ENCODE results near the gene FBRS. TPM values are rescaled to one million over a fixed set of nuclear protein-coding genes. Genes with fewer than 3 reads are reported as not detected.

The FBRS gene
- total RNA-seq, 2 experiments from 2014 or later = 91.8 to 95.6 TPM

- Mint-ChIP-seq H3K9me3 (no peaks in the 10 kb centered on the region), H3K4me3 (no peak overlapping the region), H3K36me3 (peaks cover 2% of the 10 kb centered on the region), H3K27me3 (no peaks in the 10 kb centered on the region), H3K27ac (no peak overlapping the region), H3K4me1 (ENCODE audit: low read depth) (peaks cover 12% of the 10 kb centered on the region)
- CTCF ChIA-PET = interaction anchor here (0.7 to 1.1 kb wide), 2 partner anchors 32 to 49 kb away, joined by 3 read pairs; no protein-coding TSS in a partner anchor
- DNase-seq = no peak
- intact Hi-C loops (cut with micrococcal nuclease) = no loop called here
- POLR2A ChIA-PET = no interaction called here
Observed at GRCh38 chr16:30647274-30647571, 11.0 kb upstream of the FBRS start.

DNA sequence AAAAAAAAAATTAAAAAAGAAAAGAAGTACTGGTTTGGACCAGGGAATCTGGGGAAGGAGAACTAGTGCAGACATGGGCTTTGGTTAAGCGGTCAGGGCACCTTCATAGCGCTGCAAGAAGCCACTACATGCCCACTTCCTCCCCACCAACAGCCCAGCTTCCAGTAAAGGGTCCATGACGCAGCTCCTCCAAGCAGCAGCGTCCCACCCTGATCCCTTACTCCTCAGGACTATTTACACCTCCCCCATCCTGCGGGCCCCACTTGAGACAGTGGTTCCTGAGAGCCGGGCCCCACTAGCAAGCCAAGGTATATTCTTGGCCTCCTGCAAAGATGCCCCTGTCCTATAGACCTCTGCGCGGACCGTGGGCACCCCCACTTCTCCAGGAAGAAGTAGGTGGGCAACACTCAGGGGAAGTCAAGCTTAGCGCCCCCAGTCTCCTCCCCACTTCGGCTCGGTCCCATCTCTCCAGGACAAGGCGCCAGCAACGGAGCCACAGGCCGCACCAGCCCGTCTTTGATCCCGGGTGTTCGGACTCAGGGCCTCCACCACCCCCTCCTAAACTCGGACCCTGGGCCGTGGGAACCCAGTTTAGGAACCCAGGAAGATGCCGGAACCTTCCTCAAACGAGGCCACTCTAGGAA, 8.4 kb upstream of the FBRS start:
- Mint-ChIP-seq H3K4me3 (peak overlapping the region; percentile 92), H3K4me1 (ENCODE audit: low read depth) (peaks cover 21% of the 10 kb centered on the region), H3K36me3 (peaks cover 17% of the 10 kb centered on the region), H3K9me3 (no peaks in the 10 kb centered on the region), H3K27me3 (no peaks in the 10 kb centered on the region), H3K27ac (peak overlapping the region; percentile 96)
- ChIA-PET POLR2A (interaction anchor here (0.8 to 2.5 kb wide), 11 partner anchors 10 to 279 kb away, joined by 3 to 17 read pairs (median 5); partner anchors contain the start of genes ZNF688, ZNF747, ZNF764 and ZNF771), CTCF (interaction anchor here (0.8 to 3.0 kb wide), 19 partner anchors 9 to 558 kb away, joined by 3 to 29 read pairs (median 6); partner anchors contain the start of genes DCTPP1, FBRS, TBX6 and ZNF689)
- peak; percentile 42 for DNase-seq
- intact Hi-C loops (cut with micrococcal nuclease) = loop anchor here (1.0 to 10.0 kb wide), 11 partner anchors 8 to 845 kb away; partner anchors contain the start of genes ALDOA, FBRS, FBXL19 and SRCAP

- Mint-ChIP-seq H3K36me3 (peaks cover 23% of the 10 kb centered on the region), H3K4me1 (ENCODE audit: low read depth) (peaks cover 21% of the 10 kb centered on the region), H3K27me3 (no peaks in the 10 kb centered on the region), H3K4me3 (peak within 1 kb of the TSS; percentile 92), H3K9me3 (no peaks in the 10 kb centered on the region), H3K27ac (peak within 1 kb of the TSS; percentile 96)
- POLR2A ChIA-PET = interaction anchor here (0.8 to 2.5 kb wide), 13 partner anchors 9 to 280 kb away, joined by 3 to 17 read pairs (median 5); partner anchors contain the start of genes ZNF688, ZNF689, ZNF747 and ZNF764
- DNase-seq = peak; percentile 100
- intact Hi-C loops (cut with micrococcal nuclease) = loop anchor here (1.0 to 10.0 kb wide), 11 partner anchors 8 to 846 kb away; partner anchors contain the start of genes ALDOA, FBRS, FBXL19 and SRCAP
- CTCF ChIA-PET = interaction anchor here (0.5 to 3.0 kb wide), 23 partner anchors 8 to 559 kb away, joined by 3 to 29 read pairs (median 5); partner anchors contain the start of genes DCTPP1, FBRS, TBX6 and ZNF689
Observed at GRCh38 chr16:30650369-30651123, 7.7 kb upstream of the FBRS start, which contains the start of gene PRR14. TSS of gene PRR14 (plus strand) at chr16:30650960. CDS start at chr16:30651646, 686 bp downstream.

- H3K36me3 Mint-ChIP-seq = peaks cover 28% of the 10 kb centered on the region
- intact Hi-C loops (cut with micrococcal nuclease) = loop anchor here (2.0 to 10.0 kb wide), 6 partner anchors 47 to 847 kb away; partner anchors contain the start of genes ALDOA, FBXL19, SRCAP and ZNF768
- peaks cover 23% of the 10 kb centered on the region for H3K4me1 Mint-ChIP-seq (ENCODE audit: low read depth)
- peak overlapping the region; percentile 92 for H3K4me3 Mint-ChIP-seq
- H3K9me3 Mint-ChIP-seq = no peaks in the 10 kb centered on the region
- POLR2A ChIA-PET = interaction anchor here (1.0 to 2.5 kb wide), 9 partner anchors 8 to 280 kb away, joined by 3 to 17 read pairs (median 5); partner anchors contain the start of genes ZNF688, ZNF689 and ZNF747
- peak; percentile 89 for DNase-seq
- CTCF ChIA-PET = interaction anchor here (0.6 to 3.0 kb wide), 20 partner anchors 8 to 560 kb away, joined by 3 to 29 read pairs (median 6); partner anchors contain the start of genes DCTPP1, FBRS, TBX6 and ZNF689
- no peaks in the 10 kb centered on the region for H3K27me3 Mint-ChIP-seq
- peak overlapping the region; percentile 96 for H3K27ac Mint-ChIP-seq
Observed at GRCh38 chr16:30651124-30652004, 6.9 kb upstream of the FBRS start.

DNA sequence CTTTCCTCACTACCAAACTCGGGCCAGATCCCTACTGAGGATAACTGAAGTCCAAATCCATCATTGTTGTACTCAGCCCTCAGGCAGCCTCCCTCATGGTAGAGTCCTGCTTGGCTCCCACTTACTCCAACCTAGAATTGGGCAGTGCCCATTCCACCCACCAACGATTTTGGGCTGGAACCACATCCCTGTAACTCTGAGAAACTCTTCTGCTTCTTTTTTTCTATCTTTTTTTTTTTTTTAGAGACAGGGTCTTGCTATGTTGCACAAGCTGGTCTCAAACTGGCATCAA, 6.3 kb upstream of the FBRS start:
- ChIA-PET CTCF (interaction anchor here (3.0 kb wide), 1 partner anchor 42 kb away, joined by 23 read pairs; no protein-coding TSS in a partner anchor), POLR2A (no interaction called here)
- Mint-ChIP-seq H3K4me1 (ENCODE audit: low read depth) (peaks cover 28% of the 10 kb centered on the region), H3K36me3 (peaks cover 30% of the 10 kb centered on the region), H3K27ac (peak overlapping the region; percentile 88), H3K9me3 (no peaks in the 10 kb centered on the region), H3K27me3 (no peaks in the 10 kb centered on the region), H3K4me3 (peak overlapping the region; percentile 88)
- intact Hi-C loops (cut with micrococcal nuclease) = loop anchor here (10.0 kb wide), 2 partner anchors 223 to 587 kb away; partner anchors contain the start of gene ALDOA
- DNase-seq = no peak

- peak overlapping the region; percentile 88 for H3K4me3 Mint-ChIP-seq
- H3K9me3 Mint-ChIP-seq = no peaks in the 10 kb centered on the region
- peaks cover 36% of the 10 kb centered on the region for H3K4me1 Mint-ChIP-seq (ENCODE audit: low read depth)
- no peak for DNase-seq
- ChIA-PET CTCF (interaction anchor here (3.0 kb wide), 1 partner anchor 41 kb away, joined by 23 read pairs; no protein-coding TSS in a partner anchor), POLR2A (no interaction called here)
- no peaks in the 10 kb centered on the region for H3K27me3 Mint-ChIP-seq
- peaks cover 30% of the 10 kb centered on the region for H3K36me3 Mint-ChIP-seq
- H3K27ac Mint-ChIP-seq = peak overlapping the region; percentile 88
- intact Hi-C loops (cut with micrococcal nuclease) = loop anchor here (10.0 kb wide), 2 partner anchors 222 to 588 kb away; partner anchors contain the start of gene ALDOA
Observed at GRCh38 chr16:30652718-30653117, 5.5 kb upstream of the FBRS start.

DNA sequence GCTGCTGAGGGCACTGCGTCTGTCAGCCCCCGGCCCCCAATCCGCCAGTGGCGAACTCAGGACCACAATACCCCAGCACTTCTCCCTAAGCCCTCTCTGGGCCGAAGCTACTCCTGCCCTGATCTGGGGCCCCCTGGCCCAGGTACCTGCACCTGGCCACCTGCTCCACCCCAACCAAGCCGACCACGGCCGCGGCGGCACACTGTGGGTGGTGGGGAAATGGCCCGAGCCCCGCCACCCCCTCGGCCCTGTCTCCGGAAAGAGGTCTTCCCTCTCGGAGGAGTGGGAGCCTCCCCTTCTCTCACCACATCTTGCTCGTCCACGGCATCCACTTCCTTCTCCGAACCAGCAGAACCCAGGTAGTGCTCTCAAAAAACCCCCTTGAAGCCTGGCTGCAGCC, 3.4 kb upstream of the FBRS start:
- peaks cover 30% of the 10 kb centered on the region for H3K36me3 Mint-ChIP-seq
- DNase-seq = no peak
- H3K27ac Mint-ChIP-seq = no peak overlapping the region
- intact Hi-C loops (cut with micrococcal nuclease) = loop anchor here (5.0 to 10.0 kb wide), 5 partner anchors 92 to 802 kb away; partner anchors contain the start of genes ALDOA, ARMC5, CFAP119 and PHKG2
- ChIA-PET POLR2A (no interaction called here), CTCF (no interaction called here)
- peaks cover 34% of the 10 kb centered on the region for H3K4me1 Mint-ChIP-seq (ENCODE audit: low read depth)
- H3K27me3 Mint-ChIP-seq = no peaks in the 10 kb centered on the region
- no peaks in the 10 kb centered on the region for H3K9me3 Mint-ChIP-seq
- no peak overlapping the region for H3K4me3 Mint-ChIP-seq

- CTCF ChIA-PET = interaction anchor here (2.5 kb wide), 1 partner anchor 38 kb away, joined by 13 read pairs; no protein-coding TSS in a partner anchor
Observed at GRCh38 chr16:30655815-30656347, 2.4 kb upstream of the FBRS start.

DNA sequence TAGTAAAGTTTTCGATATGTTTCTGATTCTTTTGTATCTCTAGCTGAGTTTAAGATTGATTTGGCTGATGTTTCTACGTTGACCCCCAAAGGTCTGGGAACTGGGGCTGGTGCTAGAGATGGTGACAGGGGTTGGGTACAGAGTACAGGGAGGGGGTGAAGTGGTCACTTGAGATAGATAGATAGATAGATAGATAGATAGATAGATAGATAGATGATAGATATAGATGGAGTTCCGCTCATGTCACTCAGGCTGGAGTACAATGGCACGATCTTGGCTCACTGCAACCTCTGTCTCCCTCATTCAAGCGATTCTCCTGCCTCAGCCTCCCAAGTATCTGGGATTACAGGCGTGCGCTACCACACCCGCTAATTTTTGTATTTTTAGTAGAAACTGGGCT, 1.8 kb upstream of the FBRS start:
- POLR2A ChIA-PET = no interaction called here
- H3K4me3 Mint-ChIP-seq = no peak overlapping the region
- intact Hi-C loops (cut with micrococcal nuclease) = loop anchor here (5.0 to 10.0 kb wide), 5 partner anchors 91 to 801 kb away; partner anchors contain the start of genes ALDOA, ARMC5, CFAP119 and PHKG2
- peaks cover 40% of the 10 kb centered on the region for H3K36me3 Mint-ChIP-seq
- no peak for DNase-seq
- H3K9me3 Mint-ChIP-seq = no peaks in the 10 kb centered on the region
- peak overlapping the region; percentile 14 for H3K27ac Mint-ChIP-seq
- CTCF ChIA-PET = interaction anchor here (1.2 to 2.5 kb wide), 2 partner anchors 28 to 37 kb away, joined by 8 to 13 read pairs; no protein-coding TSS in a partner anchor
- peaks cover 36% of the 10 kb centered on the region for H3K4me1 Mint-ChIP-seq (ENCODE audit: low read depth)
- no peaks in the 10 kb centered on the region for H3K27me3 Mint-ChIP-seq

More at GRCh38 chr16:30655815-30656347, 2.4 kb upstream of the FBRS start:
- H3K36me3 Mint-ChIP-seq = peaks cover 36% of the 10 kb centered on the region
- intact Hi-C loops (cut with micrococcal nuclease) = loop anchor here (5.0 to 10.0 kb wide), 5 partner anchors 91 to 801 kb away; partner anchors contain the start of genes ALDOA, ARMC5, CFAP119 and PHKG2
- H3K4me1 Mint-ChIP-seq (ENCODE audit: low read depth) = peaks cover 33% of the 10 kb centered on the region
- no peak overlapping the region for H3K4me3 Mint-ChIP-seq
- H3K27ac Mint-ChIP-seq = no peak overlapping the region
- no peaks in the 10 kb centered on the region for H3K27me3 Mint-ChIP-seq
- no peaks in the 10 kb centered on the region for H3K9me3 Mint-ChIP-seq
- POLR2A ChIA-PET = no interaction called here
- no peak for DNase-seq

- H3K27me3 Mint-ChIP-seq = no peaks in the 10 kb centered on the region
- peaks cover 40% of the 10 kb centered on the region for H3K4me1 Mint-ChIP-seq (ENCODE audit: low read depth)
- CTCF ChIA-PET = interaction anchor here (0.7 to 2.5 kb wide), 4 partner anchors 28 to 127 kb away, joined by 4 to 13 read pairs (median 6); no protein-coding TSS in a partner anchor
- H3K36me3 Mint-ChIP-seq = peaks cover 47% of the 10 kb centered on the region
- no peaks in the 10 kb centered on the region for H3K9me3 Mint-ChIP-seq
- H3K4me3 Mint-ChIP-seq = peak overlapping the region; percentile 73
- DNase-seq = no peak
- peak overlapping the region; percentile 82 for H3K27ac Mint-ChIP-seq
- POLR2A ChIA-PET = no interaction called here
- intact Hi-C loops (cut with micrococcal nuclease) = loop anchor here (5.0 to 10.0 kb wide), 5 partner anchors 90 to 800 kb away; partner anchors contain the start of genes ALDOA, ARMC5, CFAP119 and PHKG2
Observed at GRCh38 chr16:30656974-30657865, 1.0 kb upstream of the FBRS start.
